GM19193 (cell line): Measurements from ENCODE around the gene THAP9.

ENCODE experiments used
- POLR2A ChIP-seq: IDR thresholded peaks from 4 replicates; pipeline ENCODE4 v1.6.1; 2011; ENCODE audit not compliant: insufficient read depth, insufficient read length; ENCODE audit errors: extremely low read depth

Gene THAP9

GRCh38 chr4:82919386-82919785 lies 18.9 kb downstream of the THAP9 start:
- TF ChIP-seq POLR2A: no peak

GRCh38 chr4:82921795-82922194 lies 21.3 kb downstream of the THAP9 start:
- no peak for TF ChIP-seq POLR2A

GRCh38 chr4:82930848-82931755 lies 30.6 kb downstream of the THAP9 start:
- no peak for TF ChIP-seq POLR2A

- no peak for TF ChIP-seq POLR2A
Measured at GRCh38 chr4:82934441-82934840, 33.9 kb downstream of the THAP9 start.

GRCh38 chr4:82939414-82939813 lies 38.9 kb downstream of the THAP9 start:
- no peak for TF ChIP-seq POLR2A

- no peak for TF ChIP-seq POLR2A
Measured at GRCh38 chr4:82947498-82947897, 47.0 kb downstream of the THAP9 start.

- no peak for TF ChIP-seq POLR2A
Measured at GRCh38 chr4:82948647-82949204, 48.2 kb downstream of the THAP9 start.

- no peak for TF ChIP-seq POLR2A
Measured at GRCh38 chr4:82951196-82951595, 50.7 kb downstream of the THAP9 start.

- no peak for TF ChIP-seq POLR2A
Measured at GRCh38 chr4:82954212-82954611, 53.7 kb downstream of the THAP9 start.

GRCh38 chr4:82957045-82957444 lies 56.5 kb downstream of the THAP9 start:
- no peak for TF ChIP-seq POLR2A

- TF ChIP-seq POLR2A: no peak
Measured at GRCh38 chr4:82965763-82966162, 65.2 kb downstream of the THAP9 start.

- TF ChIP-seq POLR2A: no peak
Measured at GRCh38 chr4:82968972-82969371, 68.4 kb downstream of the THAP9 start.

GRCh38 chr4:82969414-82969813 lies 68.9 kb downstream of the THAP9 start:
- TF ChIP-seq POLR2A: no peak
